GM08714 (cell line): ENCODE results near the gene SPACDR.
"Not testable (repeated sequence)": the region's sequence is repeated elsewhere in the genome, so short reads cannot be mapped to it uniquely, and the experiment has no call there.

Experiments
- H3K4me3 ChIP-seq: fragments of 200-500 bp; sonication (Bioruptor generic); 2 replicates; pipeline ENCODE4 v1.5.1; 2014; ENCODE audit warnings: mild to moderate bottlenecking, low read length, inconsistent platforms
- ZNF274 ChIP-seq: IDR thresholded peaks from 2 replicates; pipeline ENCODE4 v1.6.1; 2012; ENCODE audit warnings: mild to moderate bottlenecking, low read depth, low read length

Gene SPACDR

DNA sequence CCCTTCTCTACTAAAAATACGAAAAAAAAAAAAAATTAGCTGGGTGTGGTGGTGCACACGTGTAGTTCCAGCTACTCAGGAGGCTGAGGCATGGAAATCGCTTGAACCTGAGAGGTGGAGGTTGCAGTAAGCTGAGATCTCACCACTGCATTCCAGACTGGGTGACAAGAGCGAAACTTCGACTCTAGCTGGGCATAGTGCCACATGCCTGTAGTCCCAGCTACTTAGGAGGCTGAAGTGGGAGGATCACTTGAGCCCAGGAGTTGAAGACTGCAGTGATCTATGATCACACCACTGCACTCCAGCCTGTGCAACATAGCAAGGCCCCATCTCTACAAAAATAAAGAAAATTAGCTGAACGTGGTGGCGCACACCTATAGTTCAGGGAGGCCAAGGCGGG lies 1.2 kb upstream of the SPACDR start:
- no peak overlapping the region for H3K4me3 ChIP-seq
- no peak for TF ChIP-seq ZNF274

DNA sequence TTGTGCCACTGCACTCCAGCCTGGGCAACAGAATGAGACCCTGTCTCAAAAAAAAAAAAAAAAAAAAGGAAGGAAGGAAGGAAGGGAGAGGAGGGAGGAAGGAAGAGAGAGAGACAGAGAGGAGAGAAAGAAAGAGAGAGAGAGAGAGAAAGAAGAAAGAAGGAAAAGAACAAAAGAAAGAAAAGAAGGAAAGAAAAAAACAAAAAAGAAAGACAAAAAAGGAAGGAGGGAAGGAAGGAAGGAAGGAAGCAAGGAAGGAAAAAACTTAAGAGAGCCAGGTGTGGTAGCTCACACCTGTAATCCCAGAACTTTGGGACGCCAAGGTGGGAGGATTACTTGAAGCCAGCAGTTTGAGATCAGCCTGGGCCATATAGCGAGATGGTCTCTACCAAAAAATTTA lies 731 bp upstream of the SPACDR start:
- TF ChIP-seq ZNF274: no peak
- H3K4me3 ChIP-seq: no peak overlapping the region

DNA sequence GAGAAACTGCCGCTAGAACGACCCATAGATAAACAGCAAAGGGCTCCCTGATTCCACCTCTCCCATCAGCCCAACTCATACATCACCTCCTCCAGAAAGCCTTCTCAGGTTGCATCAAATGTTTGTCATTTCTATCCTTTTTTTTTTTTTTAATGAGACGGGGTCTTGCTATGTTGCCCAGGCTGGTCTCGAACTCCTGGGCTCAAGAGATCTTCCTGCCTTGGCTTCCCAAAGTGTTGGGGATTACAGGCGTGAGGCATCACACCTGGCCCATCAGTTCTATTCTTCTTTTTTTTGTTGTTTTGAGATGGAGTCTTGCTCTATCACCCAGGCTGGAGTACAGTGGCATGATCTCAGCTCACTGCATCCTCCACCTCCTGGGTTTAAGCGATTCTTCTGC lies 7.0 kb downstream of the SPACDR start:
- no peak for TF ChIP-seq ZNF274
- no peak overlapping the region for H3K4me3 ChIP-seq

DNA sequence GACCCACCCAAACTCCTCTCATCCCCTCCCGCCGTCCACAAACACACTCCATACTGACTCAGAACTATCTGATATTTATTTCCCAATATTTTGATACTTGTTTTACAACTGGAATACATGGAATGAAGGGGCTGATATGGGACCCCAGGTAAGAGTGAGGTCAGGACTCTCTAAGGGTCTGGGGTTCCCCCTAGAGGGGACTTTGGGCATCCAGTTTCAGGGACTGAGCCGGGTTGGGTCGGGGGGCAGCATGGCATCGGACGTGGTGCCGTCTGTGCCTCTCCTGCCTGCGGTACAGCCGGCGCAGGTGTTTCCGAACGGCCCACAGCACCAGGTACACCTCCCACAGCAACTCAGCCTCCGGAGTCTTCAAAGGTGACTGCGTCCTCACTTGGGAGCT lies 7.5 kb downstream of the SPACDR start:
- TF ChIP-seq ZNF274: no peak
- H3K4me3 ChIP-seq: no peak overlapping the region

DNA sequence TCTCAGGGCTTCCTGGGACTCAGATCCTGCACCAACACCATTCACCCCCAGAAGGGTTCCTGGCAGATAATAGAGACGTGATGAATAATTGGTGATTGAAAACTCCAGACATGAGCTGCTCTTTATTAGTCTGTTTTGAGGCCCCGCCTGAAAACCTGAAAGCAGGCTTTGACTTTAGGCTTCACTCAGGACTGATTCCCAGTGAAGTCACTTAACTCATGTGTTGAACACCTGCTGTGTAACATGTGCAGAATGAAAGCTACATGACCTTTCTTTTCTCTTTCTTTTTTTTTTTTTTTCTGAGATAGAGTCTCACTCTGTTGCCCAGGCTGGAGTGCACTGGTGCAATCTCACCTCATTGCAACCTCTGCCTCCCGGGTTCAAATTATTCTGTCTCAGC lies 8.9 kb downstream of the SPACDR start:
- no peak for TF ChIP-seq ZNF274
- H3K4me3 ChIP-seq: no peak overlapping the region

DNA sequence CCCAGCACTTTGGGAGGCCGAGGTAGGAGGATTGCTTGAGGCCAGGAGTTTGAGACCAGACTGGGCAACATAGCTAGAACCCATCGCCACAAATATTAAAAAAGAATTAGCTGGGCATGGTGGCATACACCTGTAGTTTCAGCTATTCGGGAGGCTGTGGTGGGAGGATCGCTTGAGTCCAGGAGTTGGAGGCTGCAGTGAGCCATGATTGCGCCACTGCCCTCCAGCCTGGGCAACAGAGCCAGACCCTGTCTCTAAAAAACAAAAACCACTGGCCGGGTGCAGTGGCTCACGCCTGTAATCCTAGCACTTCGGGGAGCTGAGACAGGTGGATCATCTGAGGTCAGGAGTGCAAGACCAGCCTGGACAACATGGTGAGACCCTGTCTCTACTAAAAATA lies 10.2 kb downstream of the SPACDR start:
- H3K4me3 ChIP-seq: not testable (repeated sequence)

DNA sequence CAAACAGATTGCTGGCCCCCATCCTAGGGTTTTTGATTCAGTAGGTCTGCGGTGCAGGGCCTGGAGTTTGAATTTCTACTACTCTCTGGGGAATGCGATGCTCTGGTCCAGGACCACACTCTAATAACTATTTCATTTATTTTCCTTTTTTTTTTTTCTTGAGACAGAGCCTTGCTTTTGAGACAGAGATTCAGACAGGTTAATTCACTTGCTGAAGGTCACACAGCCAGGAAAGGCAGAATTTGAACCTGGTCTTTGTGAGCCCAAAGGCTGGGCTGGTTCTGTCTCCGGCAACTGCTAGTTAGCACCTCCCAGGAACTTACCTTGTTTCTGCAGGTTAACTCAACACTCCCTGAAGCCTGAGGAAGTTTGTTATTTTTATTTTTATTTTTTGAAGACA lies 11.5 kb downstream of the SPACDR start:
- no peak overlapping the region for H3K4me3 ChIP-seq

DNA sequence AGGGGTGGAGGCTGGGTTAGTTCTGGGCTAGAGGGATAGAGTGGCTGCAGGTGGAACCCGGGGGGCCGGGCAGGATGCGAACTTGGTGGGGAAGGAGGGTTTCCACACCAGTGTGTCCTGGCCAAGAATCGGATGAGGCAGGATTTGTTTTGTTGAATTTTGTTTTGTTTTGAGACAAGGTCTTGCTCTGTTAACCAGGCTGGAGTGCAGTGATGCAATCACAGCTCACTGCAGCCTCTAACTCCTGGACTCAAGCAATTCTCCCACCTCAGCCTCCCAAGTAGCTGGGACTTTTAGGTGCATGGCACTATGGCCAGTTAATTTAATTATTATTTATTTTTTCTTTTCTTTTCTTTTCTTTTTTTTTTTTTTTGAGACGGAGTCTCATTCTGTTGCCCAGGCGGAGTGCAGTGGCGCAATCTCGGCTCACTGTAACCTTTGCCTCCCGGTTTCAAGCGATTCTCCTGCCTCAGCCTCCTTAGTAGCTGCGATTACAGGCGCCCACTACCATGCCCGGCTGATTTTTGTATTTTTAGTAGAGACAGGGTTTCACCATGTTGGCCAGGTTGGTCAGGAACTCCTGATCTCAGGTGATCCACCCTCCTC lies 14.8 kb downstream of the SPACDR start:
- no peak for TF ChIP-seq ZNF274
- H3K4me3 ChIP-seq: no peak overlapping the region

More for the DNA sequence above, 11.5 kb downstream of the SPACDR start:
- no peak for TF ChIP-seq ZNF274

DNA sequence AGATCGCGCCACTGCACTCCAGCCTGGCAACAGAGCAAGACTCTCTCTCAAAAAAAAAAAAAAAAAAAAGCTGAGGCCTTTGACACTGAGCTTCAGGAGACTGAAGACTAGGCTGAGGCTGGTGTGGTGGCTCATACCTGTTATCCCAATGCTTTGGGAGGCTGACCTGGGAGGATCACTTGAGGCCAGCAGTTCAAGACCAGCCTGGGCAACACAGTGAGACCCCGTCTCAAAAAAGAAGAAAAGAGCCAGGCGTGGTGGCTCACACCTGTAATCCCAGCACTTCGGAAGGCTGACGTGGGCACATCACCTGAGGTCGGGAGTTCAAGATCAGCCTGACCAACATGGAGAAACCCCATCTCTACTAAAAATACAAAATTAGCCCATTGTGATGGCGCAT lies 16.7 kb downstream of the SPACDR start:
- H3K4me3 ChIP-seq: not testable (repeated sequence)

DNA sequence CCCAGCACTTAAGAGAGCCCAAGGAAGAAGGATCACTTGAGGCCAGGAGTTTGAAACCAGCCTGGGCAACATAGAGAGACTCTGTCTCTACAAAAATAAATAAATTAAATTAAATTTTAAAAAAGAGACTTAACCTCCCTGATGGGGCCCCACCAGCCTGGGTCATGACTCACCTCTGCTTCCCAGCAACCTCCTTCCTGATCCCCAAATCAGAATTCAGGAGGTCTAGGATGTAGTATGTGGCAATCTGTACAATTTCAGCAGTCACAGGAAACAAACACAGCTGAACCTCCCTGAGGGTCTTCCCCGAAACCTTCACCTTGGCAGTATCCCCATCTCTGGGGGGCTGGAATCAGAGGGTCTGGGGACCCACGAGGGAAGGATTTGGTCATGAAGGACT lies 18.0 kb downstream of the SPACDR start:
- TF ChIP-seq ZNF274: no peak
- H3K4me3 ChIP-seq: no peak overlapping the region

DNA sequence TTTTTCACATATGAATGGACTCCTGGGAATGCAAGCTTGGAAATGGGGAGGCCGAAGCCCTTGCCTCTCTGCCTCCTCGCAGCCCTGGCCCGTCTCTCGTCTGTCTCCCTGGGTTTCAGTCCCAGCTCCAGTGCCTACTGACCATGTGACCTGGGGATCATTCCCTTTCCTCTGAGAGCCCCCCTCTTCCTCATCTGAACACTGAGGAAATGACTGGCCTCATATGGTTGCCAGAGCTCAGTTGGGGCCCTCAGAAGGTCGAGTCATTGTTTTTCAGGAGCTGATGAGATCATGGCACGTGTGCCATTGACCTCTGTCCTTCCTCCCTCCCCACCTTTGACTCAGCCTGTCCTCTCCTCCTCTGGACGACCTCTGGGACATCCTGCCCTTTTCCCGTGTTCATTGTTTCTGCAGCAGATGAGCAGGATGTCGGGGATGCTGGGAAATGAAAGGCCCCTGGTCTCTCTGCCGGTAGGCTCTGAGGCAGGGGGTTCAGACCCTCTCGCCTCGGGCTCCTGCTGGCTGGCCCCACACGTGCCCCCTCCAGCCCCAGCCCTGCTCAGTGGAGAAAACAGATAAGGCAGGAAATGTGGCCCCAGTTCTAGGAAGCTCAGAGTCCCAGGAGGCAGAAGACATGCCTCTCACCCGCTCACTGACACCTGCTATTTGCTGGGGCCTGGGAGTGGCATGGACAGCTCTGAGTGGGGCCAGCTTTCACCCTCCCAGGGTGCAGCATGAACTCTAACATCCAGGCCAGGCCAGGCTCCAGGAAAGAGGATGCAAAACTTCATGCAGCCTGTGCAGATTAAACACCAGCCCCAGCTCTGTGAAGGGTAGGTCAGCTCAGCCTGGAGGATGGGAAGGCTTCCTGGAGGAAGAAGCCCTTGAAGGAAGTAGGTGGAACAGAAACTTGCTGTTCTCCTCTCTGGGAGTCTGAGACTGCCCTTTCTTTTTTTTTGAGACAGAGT lies 19.5 kb downstream of the SPACDR start:
- no peak for TF ChIP-seq ZNF274
- no peak overlapping the region for H3K4me3 ChIP-seq

DNA sequence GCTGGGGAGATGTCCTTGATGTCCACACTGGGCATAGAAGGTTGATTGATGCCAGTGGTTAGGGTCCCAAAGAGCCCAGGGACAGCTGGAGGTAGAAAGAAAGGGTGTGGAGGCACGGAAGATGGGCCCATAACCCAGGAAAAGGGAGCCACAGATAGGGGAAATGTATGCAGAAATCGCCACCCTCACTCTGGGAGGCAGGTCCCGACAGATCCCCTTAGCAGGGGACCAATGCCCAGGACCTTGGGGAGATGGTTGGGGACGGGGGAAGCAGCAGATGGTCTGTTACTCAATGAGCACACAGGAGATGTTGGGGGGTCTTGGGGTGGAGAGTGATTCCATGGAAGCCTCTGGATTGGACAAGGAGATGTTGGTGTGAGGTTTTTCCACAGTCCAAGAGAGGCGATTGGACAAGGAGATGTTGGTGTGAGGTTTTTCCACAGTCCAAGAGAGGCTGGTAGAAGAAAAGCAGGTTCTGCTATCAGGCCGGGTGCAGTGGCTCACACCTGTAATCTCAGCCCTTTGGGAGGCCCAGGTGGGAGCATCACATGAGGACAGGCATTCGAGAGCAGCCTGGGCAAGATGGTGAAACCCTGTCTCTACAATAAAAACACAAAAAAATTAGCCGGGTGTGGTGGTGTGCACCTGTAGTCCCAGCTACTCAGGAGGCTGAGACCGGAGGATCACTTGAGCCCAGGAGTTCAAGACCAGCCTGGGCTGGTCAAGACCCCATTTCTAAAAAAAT lies 20.8 kb downstream of the SPACDR start:
- no peak for TF ChIP-seq ZNF274
- H3K4me3 ChIP-seq: no peak overlapping the region

DNA sequence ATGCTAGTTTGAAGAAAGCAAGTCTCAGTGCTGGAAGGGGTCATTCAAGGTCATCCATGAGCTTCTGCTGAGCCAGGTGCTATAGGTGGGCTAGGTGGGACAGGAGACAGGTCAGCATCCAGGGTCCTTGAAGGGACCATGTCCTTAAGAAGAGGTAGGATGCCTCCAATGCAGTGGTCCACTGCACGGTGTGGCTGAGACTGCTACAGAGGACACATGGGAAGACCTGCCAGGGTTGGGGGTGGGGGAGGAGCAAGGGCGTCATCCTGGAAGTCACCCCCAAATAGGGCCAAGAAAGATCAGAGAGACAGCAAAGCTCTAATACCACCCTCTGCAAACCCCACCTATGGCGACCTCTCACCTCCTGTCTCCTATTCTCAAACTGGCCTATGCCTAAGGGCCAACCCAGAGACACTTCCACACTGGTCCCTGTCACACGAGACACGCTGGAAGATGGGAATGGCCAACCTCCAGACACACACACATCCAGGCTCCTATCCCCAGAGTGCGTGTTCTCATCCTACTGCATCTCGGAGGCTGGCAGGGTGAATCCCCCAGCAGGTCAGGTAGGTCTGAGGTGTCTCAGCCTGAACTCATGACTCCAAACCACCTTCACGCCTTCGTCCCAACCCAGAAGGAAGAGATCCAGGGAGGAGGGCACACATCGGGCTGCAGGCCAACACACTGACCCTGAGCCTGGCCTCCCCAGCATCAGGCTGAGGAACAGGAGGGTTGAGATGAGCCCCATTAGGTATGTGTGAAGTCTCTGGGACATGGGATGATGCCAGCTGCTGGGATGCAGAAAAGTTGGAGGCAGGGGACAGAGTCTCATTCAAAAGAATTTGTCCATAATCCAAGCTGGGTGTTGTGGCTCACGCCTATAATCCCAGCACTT lies 22.2 kb downstream of the SPACDR start:
- H3K4me3 ChIP-seq: no peak overlapping the region
- TF ChIP-seq ZNF274: no peak

DNA sequence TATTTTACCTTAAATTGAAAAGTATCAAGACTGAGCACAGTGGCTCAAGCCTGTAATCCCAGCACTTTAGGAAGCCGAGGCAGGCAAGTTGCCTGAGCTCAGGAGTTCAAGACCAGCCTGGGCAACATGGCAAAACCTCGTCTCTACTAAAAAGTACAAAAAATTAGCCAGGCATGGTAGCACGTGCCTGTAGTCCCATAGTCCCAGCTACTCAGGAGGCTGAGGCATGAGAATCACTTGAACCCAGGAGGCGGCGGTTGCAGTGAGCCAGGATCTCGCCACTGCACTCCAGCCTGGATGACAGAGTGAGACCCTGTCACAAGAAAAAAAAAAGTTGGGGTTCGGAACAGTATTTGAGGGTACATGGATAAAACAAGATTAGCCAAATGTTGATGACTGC lies 24.8 kb downstream of the SPACDR start:
- not testable (repeated sequence) for H3K4me3 ChIP-seq

DNA sequence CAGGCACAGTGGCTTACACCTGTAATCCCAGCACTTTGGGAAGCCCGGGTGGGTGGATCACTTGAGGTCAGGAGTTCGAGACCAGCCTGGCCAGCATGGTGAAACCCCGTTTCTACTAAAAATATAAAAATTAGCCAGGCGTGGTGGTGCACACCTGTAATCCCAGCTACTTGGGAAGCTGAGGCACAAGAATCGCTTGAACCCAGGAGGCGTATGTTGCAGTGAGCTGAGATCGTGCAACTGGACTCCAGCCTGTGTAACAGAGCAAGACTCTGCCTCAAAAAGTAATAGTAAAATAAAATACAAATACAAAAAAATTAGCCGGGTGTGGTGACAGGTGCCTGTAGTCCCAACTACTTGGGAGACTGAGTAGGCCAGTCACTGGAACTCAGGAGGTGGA lies 25.3 kb downstream of the SPACDR start:
- H3K4me3 ChIP-seq: not testable (repeated sequence)
